ENCODE measurements around the gene WFS1. TPM values are rescaled to one million over a fixed set of nuclear protein-coding genes. Genes with fewer than 3 reads are reported as not detected.

WFS1 gene
- total RNA-seq, 6 donors from 2014 or later: 88.8 to 180 (median 105) TPM

DNA sequence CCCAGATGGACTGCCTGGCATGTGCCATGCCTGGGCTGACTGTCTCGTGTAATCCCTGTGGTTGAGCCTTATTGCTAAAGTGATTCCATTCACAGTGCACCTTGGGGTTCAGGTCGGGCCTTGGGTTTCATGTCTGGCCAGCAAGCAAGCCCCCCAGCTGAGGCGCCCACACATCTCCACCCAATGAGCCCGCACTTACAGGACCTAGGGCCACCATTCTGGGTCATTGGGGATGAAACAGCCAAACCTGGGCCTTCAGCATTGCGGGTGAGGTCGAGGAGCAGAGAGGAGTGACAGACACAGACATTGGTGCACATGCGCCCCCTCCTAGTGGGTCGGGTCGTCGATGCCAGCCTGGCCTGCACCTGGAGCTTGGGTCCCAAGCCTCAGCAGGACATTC lies 21.3 kb upstream of the WFS1 start:
- no peak for DNase-seq
- Histone ChIP-seq H3K9me3 (peaks cover 0 to 14% (median 4%) of the 10 kb centered on the region in 4 donors), H3K27me3 (peaks cover 0 to 10% (median 4%) of the 10 kb centered on the region in 4 donors), H3K27ac (no peak overlapping the region), H3K4me1 (peaks cover 0 to 5% (median 2%) of the 10 kb centered on the region in 4 donors), H3K36me3 (no peaks in the 10 kb centered on the region), H3K4me3 (no peak overlapping the region)
- TF ChIP-seq POLR2A (IDR thresholded peaks at IDR 0.05): no peak
- 71 to 82% methylated on average over 4 to 10 of the region's 10 CpGs for WGBS, 2 donors
- no peak for ATAC-seq (ENCODE audit: low FRiP score in 2 of 2)

DNA sequence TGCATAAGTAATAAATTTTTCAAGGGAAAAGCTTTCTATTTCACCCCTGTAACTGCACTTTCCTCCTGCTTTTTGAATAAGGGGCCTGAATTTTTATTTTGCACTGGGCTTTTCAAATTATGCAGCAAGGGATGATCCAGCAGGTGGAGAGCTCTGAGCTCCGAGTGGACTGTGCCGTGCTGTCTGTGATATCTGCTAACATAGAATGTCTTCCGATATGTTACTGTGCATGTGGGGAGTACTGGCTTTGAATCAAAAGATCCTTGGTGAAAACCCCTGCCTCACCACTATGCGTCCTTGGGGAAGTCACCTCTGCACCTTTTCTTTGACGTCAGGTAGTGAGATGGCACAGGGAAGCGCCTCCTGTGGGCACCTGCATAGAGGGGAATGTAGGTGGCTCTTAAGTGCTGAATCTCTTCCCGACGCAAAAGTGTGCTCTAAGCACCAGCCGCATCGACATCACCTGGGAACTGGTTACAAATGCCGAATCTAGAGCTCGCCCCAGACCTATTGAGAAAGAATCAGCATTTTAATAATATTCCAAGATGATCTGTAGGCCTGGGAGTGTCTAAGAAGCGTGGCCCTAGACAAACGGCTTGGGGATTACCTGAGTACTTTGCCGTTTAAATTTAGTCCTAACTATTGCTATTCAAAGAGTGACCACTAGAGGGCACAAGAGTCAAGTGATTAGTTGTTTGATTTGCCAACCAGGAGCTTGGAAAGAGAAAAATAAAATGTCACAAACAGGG lies 19.2 kb upstream of the WFS1 start:
- TF ChIP-seq POLR2A (IDR thresholded peaks at IDR 0.05) (no peak), CTCF (IDR thresholded peaks at IDR 0.05) (peak; percentile 69 to 88 (median 82))
- Histone ChIP-seq H3K27me3 (peaks cover 0 to 6% (median 1%) of the 10 kb centered on the region in 4 donors), H3K27ac (no peak overlapping the region), H3K36me3 (no peaks in the 10 kb centered on the region), H3K4me3 (no peak overlapping the region), H3K4me1 (peaks cover 0 to 3% (median 1%) of the 10 kb centered on the region in 4 donors), H3K9me3 (peaks cover 0 to 1% (median 0%) of the 10 kb centered on the region in 4 donors)
- DNase-seq: no peak
- ATAC-seq (ENCODE audit: low FRiP score in 2 of 2): peak in 1 of 2 donors; percentile 63
- 15 to 19% methylated on average over 15 of the region's 15 CpGs for WGBS, 2 donors

GRCh38 chr4:6250984-6251295 lies 18.7 kb upstream of the WFS1 start:
- Histone ChIP-seq H3K9me3 (no peaks in the 10 kb centered on the region), H3K27me3 (peaks cover 0 to under 1% (median 0%) of the 10 kb centered on the region in 4 donors), H3K27ac (no peak overlapping the region), H3K36me3 (no peaks in the 10 kb centered on the region), H3K4me3 (no peak overlapping the region), H3K4me1 (no peaks in the 10 kb centered on the region)
- WGBS, 2 donors: 0% methylated on average over 1 of the region's 1 CpG
- DNase-seq (no peak), ATAC-seq (ENCODE audit: low FRiP score in 2 of 2) (no peak)
- TF ChIP-seq CTCF (IDR thresholded peaks at IDR 0.05) (peak in 1 of 6 experiments; percentile 15), EP300 (IDR thresholded peaks at IDR 0.05) (no peak)

GRCh38 chr4:6251365-6251764 lies 18.3 kb upstream of the WFS1 start:
- DNase-seq (no peak), ATAC-seq (ENCODE audit: low FRiP score in 2 of 2) (no peak)
- Histone ChIP-seq H3K36me3 (no peaks in the 10 kb centered on the region), H3K4me1 (no peaks in the 10 kb centered on the region), H3K4me3 (no peak overlapping the region), H3K27ac (no peak overlapping the region), H3K27me3 (no peaks in the 10 kb centered on the region), H3K9me3 (no peaks in the 10 kb centered on the region)
- WGBS, 2 donors: 90 to 94% methylated on average over 13 to 14 of the region's 14 CpGs
- TF ChIP-seq POLR2AphosphoS5 (IDR thresholded peaks at IDR 0.05) (no peak), POLR2A (IDR thresholded peaks at IDR 0.05) (no peak), CTCF (IDR thresholded peaks at IDR 0.05) (no peak), EP300 (IDR thresholded peaks at IDR 0.05) (no peak)

- ATAC-seq (ENCODE audit: low FRiP score in 2 of 2): peak in 1 of 2 donors; percentile 24
- Histone ChIP-seq H3K36me3 (no peaks in the 10 kb centered on the region), H3K4me3 (no peak overlapping the region), H3K9me3 (no peaks in the 10 kb centered on the region), H3K4me1 (peaks cover 0 to 1% (median 0%) of the 10 kb centered on the region in 4 donors), H3K27me3 (no peaks in the 10 kb centered on the region), H3K27ac (no peak overlapping the region)
- 94% methylated on average over 5 to 8 of the region's 8 CpGs for WGBS, 2 donors
- no peak for TF ChIP-seq POLR2A (IDR thresholded peaks at IDR 0.05)
- no peak for TF ChIP-seq POLR2AphosphoS5 (IDR thresholded peaks at IDR 0.05)
- no peak for TF ChIP-seq EP300 (IDR thresholded peaks at IDR 0.05)
- no peak for TF ChIP-seq CTCF (IDR thresholded peaks at IDR 0.05)
- DNase-seq: no peak
These were observed 17.6 kb upstream of the WFS1 start for GRCh38 chr4:6252051-6252450.

Data from upper lobe of left lung (tissue), 6 donors.